HEK293 (cell line): ENCODE measurements around the gene ATP6V1B1.

ENCODE experiments used
- CTCF ChIP-seq: fragments of 450-650 bp; formaldehyde crosslinking; IDR thresholded peaks from 2 replicates; pipeline ENCODE4 v1.5.1; 2016; ENCODE audit warnings: missing biosample characterization, missing genetic modification characterization
- ZNF510 ChIP-seq: fragments of 450-650 bp; formaldehyde crosslinking; IDR thresholded peaks from 2 replicates; pipeline ENCODE4 v1.5.1; 2018; ENCODE audit warnings: mild to moderate bottlenecking, missing genetic modification characterization, missing biosample characterization; ENCODE audit not compliant: insufficient replicate concordance
- ZNF558 ChIP-seq: fragments of 450-650 bp; formaldehyde crosslinking; IDR thresholded peaks from 2 replicates; pipeline ENCODE4 v1.5.1; 2016; ENCODE audit warnings: missing biosample characterization, missing genetic modification characterization

- no peak for TF ChIP-seq CTCF
- TF ChIP-seq ZNF558 (tag by site-specific recombination) = no peak
- TF ChIP-seq ZNF510 = no peak
Measured at GRCh38 chr2:70928366-70928765, 7.3 kb upstream of the ATP6V1B1 start.
